Measurements from ENCODE around the gene ABCD3.

The ABCD3 gene

DNA sequence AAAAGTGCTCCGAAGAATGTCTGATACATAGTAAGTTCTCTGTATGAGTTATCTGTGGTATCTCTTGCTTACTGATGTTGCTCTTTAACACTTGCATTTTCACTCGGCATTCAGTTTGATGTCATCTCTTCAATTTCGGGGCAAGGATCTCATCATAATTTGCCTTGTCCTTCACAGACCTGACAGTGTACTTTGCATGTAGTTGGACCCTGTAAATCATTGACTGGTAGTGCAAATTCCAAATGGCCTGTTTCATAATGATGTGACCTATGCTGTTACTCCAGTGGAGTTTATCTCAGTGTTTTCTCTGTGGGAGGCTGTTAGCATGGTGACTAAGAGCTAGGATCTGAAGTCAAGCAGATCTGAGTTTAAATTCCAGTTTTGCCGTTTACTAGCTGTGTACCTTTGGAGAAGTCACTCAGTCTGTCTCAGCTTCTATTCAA, 34.2 kb upstream of the ABCD3 start:
- no peaks in the 10 kb centered on the region for H3K9me3 ChIP-seq (ENCODE audit: control extremely low read depth in 1 of 5, control insufficient read depth in 4 of 5, insufficient read depth in 2 of 5, low read depth in 1 of 5, low read length in 4 of 5)
- DNase-seq, result peak in 1 of 3 donors; percentile 9
- no peak overlapping the region for H3K4me3 ChIP-seq (ENCODE audit: control insufficient read depth in 1 of 7, extremely low read depth in 1 of 7, insufficient read depth in 4 of 7, low read depth in 2 of 7, low read length in 6 of 7)
- H3K4me1 ChIP-seq (ENCODE audit: control extremely low read depth in 1 of 4, control insufficient read depth in 4 of 4, insufficient read depth in 4 of 4, low read length in 3 of 4), result peaks cover 5 to 35% (median 26%) of the 10 kb centered on the region in 4 experiments
- 96% methylated on average over 2 of the region's 4 CpGs for WGBS (ENCODE audit: insufficient coverage)
- H3K36me3 ChIP-seq (ENCODE audit: control insufficient read depth in 4 of 4, insufficient read depth in 4 of 4, low read length in 3 of 4), result no peaks in the 10 kb centered on the region
- ChIA-PET CTCF (interaction anchor here (1.0 kb wide), 1 partner anchor 331 kb away, joined by 3 read pairs; no protein-coding TSS in a partner anchor), POLR2A (no interaction called here)
- H3K27ac ChIP-seq (ENCODE audit: insufficient read depth in 1 of 2, low read depth in 1 of 2, low read length in 2 of 2, poor library complexity in 1 of 2, severe bottlenecking in 2 of 2), result no peak overlapping the region
- H3K27me3 ChIP-seq (replicated peaks in 2 of 5; ENCODE audit: control insufficient read depth in 4 of 5, insufficient read depth in 5 of 5, low read length in 4 of 5), result no peaks in the 10 kb centered on the region

DNA sequence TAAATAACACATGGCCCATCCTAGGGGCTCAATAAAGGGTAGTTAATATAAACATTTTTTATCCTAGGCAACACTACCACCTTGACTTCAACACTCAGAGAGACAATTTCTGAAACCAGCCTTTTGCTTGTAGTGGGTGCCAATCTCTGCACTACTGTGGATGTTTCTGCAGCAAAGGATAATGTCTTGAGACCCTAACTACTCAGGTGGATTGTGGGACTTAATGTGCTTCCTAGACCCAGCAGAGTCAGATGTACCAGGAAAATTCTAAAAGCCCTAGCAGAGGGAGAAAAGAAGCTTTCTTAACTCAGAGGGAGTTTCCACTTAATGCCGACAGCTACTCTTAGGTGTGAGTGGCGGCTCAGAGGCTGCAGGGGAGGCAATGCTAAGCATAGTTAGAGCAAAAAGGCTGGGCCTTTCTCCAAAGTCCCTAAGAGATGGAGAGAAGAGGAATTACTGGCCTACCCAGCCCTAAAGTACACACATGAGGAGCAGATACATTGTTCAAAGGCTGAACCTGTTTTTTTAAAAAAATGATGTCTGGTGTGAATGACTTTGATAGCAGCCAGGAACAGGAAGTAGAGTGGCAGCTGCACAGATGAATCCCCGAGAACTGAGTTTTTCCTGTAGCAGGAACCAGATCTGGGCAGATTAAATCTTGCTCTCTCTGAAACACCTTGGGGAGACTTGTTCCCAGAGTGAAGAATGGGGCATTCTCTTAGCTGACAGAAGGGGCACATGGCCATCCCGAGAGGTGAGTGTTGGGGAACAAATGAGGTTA, 33.5 kb upstream of the ABCD3 start:
- POLR2A ChIA-PET, result no interaction called here
- Histone ChIP-seq H3K27ac (ENCODE audit: insufficient read depth in 1 of 2, low read depth in 1 of 2, low read length in 2 of 2, poor library complexity in 1 of 2, severe bottlenecking in 2 of 2) (no peak overlapping the region), H3K9me3 (ENCODE audit: control extremely low read depth in 1 of 5, control insufficient read depth in 4 of 5, insufficient read depth in 2 of 5, low read depth in 1 of 5, low read length in 4 of 5) (peaks cover 0 to 4% (median 0%) of the 10 kb centered on the region in 5 experiments), H3K36me3 (ENCODE audit: control insufficient read depth in 4 of 4, insufficient read depth in 4 of 4, low read length in 3 of 4) (no peaks in the 10 kb centered on the region), H3K27me3 (replicated peaks in 2 of 5; ENCODE audit: control insufficient read depth in 4 of 5, insufficient read depth in 5 of 5, low read length in 4 of 5) (no peaks in the 10 kb centered on the region), H3K4me3 (ENCODE audit: control insufficient read depth in 1 of 7, extremely low read depth in 1 of 7, insufficient read depth in 4 of 7, low read depth in 2 of 7, low read length in 6 of 7) (peak overlapping the region in 2 of 7 experiments; percentile 15 to 37), H3K4me1 (ENCODE audit: control extremely low read depth in 1 of 4, control insufficient read depth in 4 of 4, insufficient read depth in 4 of 4, low read length in 3 of 4) (peaks cover 5 to 35% (median 26%) of the 10 kb centered on the region in 4 experiments)
- CTCF ChIA-PET, result interaction anchor here (0.9 to 2.0 kb wide), 6 partner anchors 12 to 330 kb away, joined by 3 to 6 read pairs (median 4); no protein-coding TSS in a partner anchor
- WGBS (ENCODE audit: insufficient coverage), result 18% methylated on average over 3 of the region's 4 CpGs
- DNase-seq, result peak; percentile 31 to 85 (median 76)

DNA sequence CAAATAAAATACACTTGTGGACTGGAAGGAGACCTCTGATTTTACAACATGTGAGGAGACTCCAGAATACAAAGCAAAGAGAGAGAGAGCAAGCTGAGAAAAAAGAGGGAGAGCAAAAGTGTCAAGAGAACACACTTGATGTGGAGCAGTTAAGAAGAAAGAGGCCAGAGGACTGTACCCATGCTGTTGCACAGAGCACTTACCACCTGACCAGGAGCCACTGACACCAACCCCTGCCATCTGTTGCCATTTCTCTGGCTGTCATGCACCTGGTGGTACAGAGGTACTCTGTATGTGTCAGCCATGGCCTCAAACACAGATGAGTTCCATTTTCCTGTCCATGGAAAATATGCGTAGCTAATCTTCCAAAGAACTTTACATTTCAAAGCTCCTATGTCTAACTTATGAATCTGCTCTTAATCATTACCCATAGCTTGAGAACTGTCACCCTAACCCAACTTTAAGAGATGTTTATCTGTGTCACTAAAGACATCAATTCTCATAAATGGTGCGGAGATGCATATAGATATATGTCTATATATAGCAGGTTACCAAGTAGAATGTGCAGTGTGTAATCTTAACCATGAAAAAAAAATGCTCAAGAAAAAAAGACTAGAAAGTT, 32.8 kb upstream of the ABCD3 start:
- Histone ChIP-seq H3K27me3 (replicated peaks in 2 of 5; ENCODE audit: control insufficient read depth in 4 of 5, insufficient read depth in 5 of 5, low read length in 4 of 5) (no peaks in the 10 kb centered on the region), H3K27ac (ENCODE audit: insufficient read depth in 1 of 2, low read depth in 1 of 2, low read length in 2 of 2, poor library complexity in 1 of 2, severe bottlenecking in 2 of 2) (no peak overlapping the region), H3K9me3 (ENCODE audit: control extremely low read depth in 1 of 5, control insufficient read depth in 4 of 5, insufficient read depth in 2 of 5, low read depth in 1 of 5, low read length in 4 of 5) (peaks cover 0 to 5% (median 0%) of the 10 kb centered on the region in 5 experiments), H3K4me3 (ENCODE audit: control insufficient read depth in 1 of 7, extremely low read depth in 1 of 7, insufficient read depth in 4 of 7, low read depth in 2 of 7, low read length in 6 of 7) (peak overlapping the region in 2 of 7 experiments; percentile 15 to 37), H3K36me3 (ENCODE audit: control insufficient read depth in 4 of 4, insufficient read depth in 4 of 4, low read length in 3 of 4) (no peaks in the 10 kb centered on the region), H3K4me1 (ENCODE audit: control extremely low read depth in 1 of 4, control insufficient read depth in 4 of 4, insufficient read depth in 4 of 4, low read length in 3 of 4) (peaks cover 5 to 35% (median 26%) of the 10 kb centered on the region in 4 experiments)
- DNase-seq, result peak in 1 of 3 donors; percentile 8
- CTCF ChIA-PET, result interaction anchor here (0.9 to 2.0 kb wide), 8 partner anchors 11 to 329 kb away, joined by 3 to 6 read pairs (median 3); no protein-coding TSS in a partner anchor
- POLR2A ChIA-PET, result no interaction called here
- 80% methylated on average over 1 of the region's 2 CpGs for WGBS (ENCODE audit: insufficient coverage)

DNA sequence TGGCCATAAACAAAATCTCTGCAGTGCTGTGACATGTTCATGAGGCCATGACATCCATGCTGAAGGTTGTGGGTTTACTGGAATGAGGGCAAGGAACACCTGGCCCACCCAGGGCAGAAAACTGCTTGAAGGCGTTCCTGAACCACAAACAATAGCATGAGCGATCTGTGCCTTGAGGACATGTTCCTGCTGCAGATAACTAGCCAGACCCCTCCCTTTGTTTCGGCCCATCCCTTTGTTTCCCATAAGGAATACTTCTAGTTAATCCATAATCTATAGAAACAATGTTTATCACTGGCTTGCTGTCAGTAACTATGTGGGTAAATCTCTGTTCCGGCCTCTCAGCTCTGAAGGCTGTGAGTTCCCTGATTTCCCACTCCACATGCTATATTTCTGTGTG, 28.9 kb upstream of the ABCD3 start:
- DNase-seq, result no peak
- no peaks in the 10 kb centered on the region for H3K36me3 ChIP-seq (ENCODE audit: control insufficient read depth in 4 of 4, insufficient read depth in 4 of 4, low read length in 3 of 4)
- H3K27ac ChIP-seq (ENCODE audit: insufficient read depth in 1 of 2, low read depth in 1 of 2, low read length in 2 of 2, poor library complexity in 1 of 2, severe bottlenecking in 2 of 2), result no peak overlapping the region
- H3K4me1 ChIP-seq (ENCODE audit: control extremely low read depth in 1 of 4, control insufficient read depth in 4 of 4, insufficient read depth in 4 of 4, low read length in 3 of 4), result peaks cover 0 to 15% (median 13%) of the 10 kb centered on the region in 4 experiments
- no peaks in the 10 kb centered on the region for H3K27me3 ChIP-seq (replicated peaks in 2 of 5; ENCODE audit: control insufficient read depth in 4 of 5, insufficient read depth in 5 of 5, low read length in 4 of 5)
- WGBS (ENCODE audit: insufficient coverage), result 100% methylated on average over 3 of the region's 4 CpGs
- no peak overlapping the region for H3K4me3 ChIP-seq (ENCODE audit: control insufficient read depth in 1 of 7, extremely low read depth in 1 of 7, insufficient read depth in 4 of 7, low read depth in 2 of 7, low read length in 6 of 7)
- ChIA-PET POLR2A (no interaction called here), CTCF (no interaction called here)
- H3K9me3 ChIP-seq (ENCODE audit: control extremely low read depth in 1 of 5, control insufficient read depth in 4 of 5, insufficient read depth in 2 of 5, low read depth in 1 of 5, low read length in 4 of 5), result peaks cover 0 to 5% (median 0%) of the 10 kb centered on the region in 5 experiments

DNA sequence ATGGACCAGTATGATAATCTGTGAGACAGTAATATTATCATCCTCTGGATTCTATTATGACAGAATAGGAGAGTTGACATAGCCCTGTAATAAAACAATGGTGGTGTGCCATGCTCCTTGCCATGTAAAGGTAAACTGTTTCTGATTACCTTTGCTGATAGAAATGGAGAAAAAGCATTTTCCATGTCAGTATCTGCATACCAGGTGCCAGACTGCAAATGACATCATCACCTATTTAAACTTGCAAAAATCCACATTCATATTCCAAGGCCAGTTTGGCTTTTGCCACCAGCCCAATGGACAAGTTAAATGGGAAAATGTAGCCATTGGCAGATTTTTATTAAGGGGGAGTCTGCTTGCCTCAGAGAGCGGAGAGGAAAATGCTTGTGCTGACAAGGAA, 23.9 kb upstream of the ABCD3 start:
- POLR2A ChIA-PET, result no interaction called here
- WGBS (ENCODE audit: insufficient coverage), result 100% methylated on average over 1 of the region's 1 CpG
- CTCF ChIA-PET, result no interaction called here

DNA sequence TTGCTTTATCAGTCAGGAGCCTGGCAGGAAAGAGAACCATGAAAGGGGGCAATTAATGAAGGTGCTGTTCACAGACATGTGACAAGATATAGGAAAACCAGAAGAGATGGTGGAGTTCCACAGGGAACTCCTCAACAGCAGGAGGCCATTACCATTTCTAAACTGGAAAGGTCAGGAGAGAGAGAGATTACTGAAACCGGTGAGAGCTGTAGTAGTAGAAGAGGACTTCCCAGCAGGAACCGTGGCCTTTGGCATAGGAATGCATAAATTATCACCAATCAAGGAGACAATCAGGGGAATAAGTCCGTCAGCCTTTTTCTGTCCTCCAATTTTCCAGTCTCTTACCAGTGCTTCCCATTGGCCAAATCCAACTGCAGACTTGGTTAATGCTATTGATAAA, 23.0 kb upstream of the ABCD3 start:
- ChIA-PET POLR2A (no interaction called here), CTCF (interaction anchor here (1.7 kb wide), 1 partner anchor 10 kb away, joined by 6 read pairs; no protein-coding TSS in a partner anchor)
- DNase-seq, result no peak
- no peaks in the 10 kb centered on the region for H3K36me3 ChIP-seq (ENCODE audit: control insufficient read depth in 4 of 4, insufficient read depth in 4 of 4, low read length in 3 of 4)
- no peak overlapping the region for H3K4me3 ChIP-seq (ENCODE audit: control insufficient read depth in 1 of 7, extremely low read depth in 1 of 7, insufficient read depth in 4 of 7, low read depth in 2 of 7, low read length in 6 of 7)
- H3K4me1 ChIP-seq (ENCODE audit: control extremely low read depth in 1 of 4, control insufficient read depth in 4 of 4, insufficient read depth in 4 of 4, low read length in 3 of 4), result peaks cover 0 to 2% (median under 1%) of the 10 kb centered on the region in 4 experiments
- 96% methylated on average over 3 of the region's 3 CpGs for WGBS (ENCODE audit: insufficient coverage)
- H3K27me3 ChIP-seq (replicated peaks in 2 of 5; ENCODE audit: control insufficient read depth in 4 of 5, insufficient read depth in 5 of 5, low read length in 4 of 5), result no peaks in the 10 kb centered on the region
- H3K27ac ChIP-seq (ENCODE audit: insufficient read depth in 1 of 2, low read depth in 1 of 2, low read length in 2 of 2, poor library complexity in 1 of 2, severe bottlenecking in 2 of 2), result no peak overlapping the region
- no peaks in the 10 kb centered on the region for H3K9me3 ChIP-seq (ENCODE audit: control extremely low read depth in 1 of 5, control insufficient read depth in 4 of 5, insufficient read depth in 2 of 5, low read depth in 1 of 5, low read length in 4 of 5)

More for the DNA sequence above, 23.9 kb upstream of the ABCD3 start:
- DNase-seq, result no peak
- Histone ChIP-seq H3K9me3 (ENCODE audit: control extremely low read depth in 1 of 5, control insufficient read depth in 4 of 5, insufficient read depth in 2 of 5, low read depth in 1 of 5, low read length in 4 of 5) (peaks cover 0 to 5% (median 0%) of the 10 kb centered on the region in 5 experiments), H3K36me3 (ENCODE audit: control insufficient read depth in 4 of 4, insufficient read depth in 4 of 4, low read length in 3 of 4) (no peaks in the 10 kb centered on the region), H3K4me1 (ENCODE audit: control extremely low read depth in 1 of 4, control insufficient read depth in 4 of 4, insufficient read depth in 4 of 4, low read length in 3 of 4) (no peaks in the 10 kb centered on the region), H3K27ac (ENCODE audit: insufficient read depth in 1 of 2, low read depth in 1 of 2, low read length in 2 of 2, poor library complexity in 1 of 2, severe bottlenecking in 2 of 2) (no peak overlapping the region), H3K4me3 (ENCODE audit: control insufficient read depth in 1 of 7, extremely low read depth in 1 of 7, insufficient read depth in 4 of 7, low read depth in 2 of 7, low read length in 6 of 7) (no peak overlapping the region), H3K27me3 (replicated peaks in 2 of 5; ENCODE audit: control insufficient read depth in 4 of 5, insufficient read depth in 5 of 5, low read length in 4 of 5) (no peaks in the 10 kb centered on the region)
